Fibroblast of lung (primary cell): ENCODE measurements around the gene FAXC. TPM values are rescaled to one million over a fixed set of nuclear protein-coding genes. Genes with fewer than 3 reads are reported as not detected.

Experiments used
- DNase-seq, 2 donors: peaks; one replicate each; pipeline versions ENCODE4 v3.0.0 to v3.0.0-alpha.2; 2010; ENCODE audit warnings: low read depth in 2 of 2
- H2AFZ ChIP-seq: 2 replicates; pipeline ENCODE4 v1.5.1; 2012; ENCODE audit warnings: low read length, control low read depth, inconsistent platforms
- H3K27ac ChIP-seq: 2 replicates; pipeline ENCODE4 v1.5.1; 2011; ENCODE audit warnings: low read length, control low read depth; ENCODE audit not compliant: insufficient read depth
- H3K27me3 ChIP-seq: 2 replicates; pipeline ENCODE4 v1.5.1; 2011; ENCODE audit warnings: mild to moderate bottlenecking, low read length; ENCODE audit not compliant: control insufficient read depth, insufficient read depth
- H3K36me3 ChIP-seq: 2 replicates; pipeline ENCODE4 v1.5.1; 2011; ENCODE audit warnings: low read length; ENCODE audit not compliant: control insufficient read depth, insufficient read depth
- H3K4me1 ChIP-seq: 2 replicates; pipeline ENCODE4 v1.5.1; 2011; ENCODE audit warnings: low read length; ENCODE audit not compliant: control insufficient read depth, insufficient read depth; ENCODE audit errors: extremely low read depth
- H3K4me2 ChIP-seq: 2 replicates; pipeline ENCODE4 v1.5.1; 2011; ENCODE audit warnings: low read length, control low read depth; ENCODE audit not compliant: insufficient read depth; ENCODE audit errors: extremely low read depth
- H3K4me3 ChIP-seq, 4 experiments: fragments of 200-600 bp in 1 of 4; sonication (generic) in 1 of 4; replicated peaks in 1 of 4; 2 replicates each; pipeline ENCODE4 v1.5.1; 2011 to 2016; ENCODE audit warnings: low read length in 4 of 4, low read depth in 3 of 4, mild to moderate bottlenecking in 3 of 4, control low read depth in 2 of 4, inconsistent platforms in 1 of 4, mixed read lengths in 1 of 4; ENCODE audit not compliant: insufficient read depth in 1 of 4; ENCODE audit errors: control extremely low read depth in 1 of 4
- H3K79me2 ChIP-seq: 2 replicates; pipeline ENCODE4 v1.5.1; 2012; ENCODE audit warnings: mild to moderate bottlenecking, low read length, inconsistent platforms; ENCODE audit not compliant: control insufficient read depth, insufficient read depth
- H3K9ac ChIP-seq: 2 replicates; pipeline ENCODE4 v1.5.1; 2011; ENCODE audit warnings: mild to moderate bottlenecking, low read length, control low read depth; ENCODE audit not compliant: insufficient read depth
- H3K9me3 ChIP-seq: 2 replicates; pipeline ENCODE4 v1.5.1; 2012; ENCODE audit warnings: low read depth, low read length; ENCODE audit not compliant: control insufficient read depth, insufficient read depth
- H4K20me1 ChIP-seq: 2 replicates; pipeline ENCODE4 v1.5.1; 2011; ENCODE audit warnings: low read length; ENCODE audit not compliant: control insufficient read depth, insufficient read depth; ENCODE audit errors: extremely low read depth
- CTCF ChIP-seq, 2 donors: IDR thresholded peaks in 1 of 2; conservative IDR thresholded peaks in 1 of 2; 1 replicate in 1 of 2; 2 replicates in 1 of 2; pipeline ENCODE4 v1.5.1; 2011 to 2012; ENCODE audit warnings: low read length in 2 of 2, control low read depth in 1 of 2, inconsistent platforms in 1 of 2, low read depth in 1 of 2, mild to moderate bottlenecking in 1 of 2
- EZH2 ChIP-seq: IDR thresholded peaks from 2 replicates; pipeline ENCODE4 v1.5.1; 2012; ENCODE audit warnings: low read length, control low read depth, mild to moderate bottlenecking; ENCODE audit errors: missing control alignments
- polyA plus RNA-seq, 2 donors: library from polyadenylated mRNA; depleted of rRNA in 1 of 2; stranded (reverse) in 1 of 2; unstranded in 1 of 2; fragments of >200 nt; gene quantifications; 2 replicates each; pipeline ENCODE4 v1.2.1, GENCODE V29; 2011 to 2012; ENCODE audit warnings: missing spikeins in 1 of 2
- total RNA-seq: library from RNA; depleted of rRNA; stranded (reverse); fragments of >200 nt; gene quantifications from 2 replicates; pipeline ENCODE4 v1.2.1, GENCODE V29; 2014

FAXC gene
- total and polyA plus RNA-seq, 2 donors (not counting 1 experiment from before 2014, with no cell fraction given) = 0.17 to 2.7 TPM

GRCh38 chr6:99364026-99364425 is 14.6 kb upstream of the FAXC start:
- Histone ChIP-seq H3K4me2 (no peak overlapping the region), H2AFZ (no peak overlapping the region), H3K9me3 (no peaks in the 10 kb centered on the region), H4K20me1 (no peaks in the 10 kb centered on the region), H3K27ac (no peak overlapping the region), H3K4me3 (no peak overlapping the region), H3K36me3 (no peaks in the 10 kb centered on the region), H3K27me3 (no peaks in the 10 kb centered on the region), H3K79me2 (no peaks in the 10 kb centered on the region), H3K4me1 (no peaks in the 10 kb centered on the region), H3K9ac (no peak overlapping the region)
- TF ChIP-seq CTCF (conservative IDR thresholded peaks at IDR 0.05 in 1 of 2, IDR thresholded peaks at IDR 0.05 in 1 of 2; ENCODE audit: low read depth in 1 of 2, low read length in 2 of 2) (no peak), EZH2 (no peak)
- no peak for DNase-seq

- no peak overlapping the region for H3K9ac ChIP-seq
- no peak for TF ChIP-seq CTCF (conservative IDR thresholded peaks at IDR 0.05 in 1 of 2, IDR thresholded peaks at IDR 0.05 in 1 of 2; ENCODE audit: low read depth in 1 of 2, low read length in 2 of 2)
- TF ChIP-seq EZH2 = no peak
- no peaks in the 10 kb centered on the region for H3K9me3 ChIP-seq
- no peak overlapping the region for H3K4me3 ChIP-seq
- no peak overlapping the region for H2AFZ ChIP-seq
- H4K20me1 ChIP-seq = no peaks in the 10 kb centered on the region
- H3K36me3 ChIP-seq = no peaks in the 10 kb centered on the region
- H3K4me1 ChIP-seq = no peaks in the 10 kb centered on the region
- no peaks in the 10 kb centered on the region for H3K27me3 ChIP-seq
- H3K4me2 ChIP-seq = no peak overlapping the region
- no peaks in the 10 kb centered on the region for H3K79me2 ChIP-seq
- no peak for DNase-seq
- no peak overlapping the region for H3K27ac ChIP-seq
Observed at GRCh38 chr6:99362678-99363268, 13.3 kb upstream of the FAXC start.

- H3K4me1 ChIP-seq = no peaks in the 10 kb centered on the region
- TF ChIP-seq CTCF (conservative IDR thresholded peaks at IDR 0.05 in 1 of 2, IDR thresholded peaks at IDR 0.05 in 1 of 2; ENCODE audit: low read depth in 1 of 2, low read length in 2 of 2) (no peak), EZH2 (no peak)
- H3K27ac ChIP-seq = no peak overlapping the region
- H2AFZ ChIP-seq = no peak overlapping the region
- H3K4me2 ChIP-seq = no peak overlapping the region
- peaks cover 2% of the 10 kb centered on the region for H3K27me3 ChIP-seq
- no peak for DNase-seq
- no peaks in the 10 kb centered on the region for H3K9me3 ChIP-seq
- no peaks in the 10 kb centered on the region for H4K20me1 ChIP-seq
- H3K9ac ChIP-seq = no peak overlapping the region
- no peaks in the 10 kb centered on the region for H3K36me3 ChIP-seq
- no peak overlapping the region for H3K4me3 ChIP-seq
- H3K79me2 ChIP-seq = no peaks in the 10 kb centered on the region
Observed at GRCh38 chr6:99359800-99360199, 10.3 kb upstream of the FAXC start.
